Stimulated activated CD4-positive, alpha-beta T cell treated with anti-CD3 and anti-CD28 coated beads, Interleukin-15, amount 100 ng/mL, for 1 hour (primary cell): ENCODE measurements around the gene SDHAF1.
"Not testable (repeated sequence)": the region's sequence is repeated elsewhere in the genome, so short reads cannot be mapped to it uniquely, and the experiment has no call there.

ENCODE experiments used
- DNase-seq, 2 donors: peaks; one replicate each; pipeline ENCODE4 v3.0.0-alpha.2; 2020; ENCODE audit warnings: low read depth in 1 of 2, low spot score in 1 of 2

SDHAF1 gene, protein sequence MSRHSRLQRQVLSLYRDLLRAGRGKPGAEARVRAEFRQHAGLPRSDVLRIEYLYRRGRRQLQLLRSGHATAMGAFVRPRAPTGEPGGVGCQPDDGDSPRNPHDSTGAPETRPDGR

DNA sequence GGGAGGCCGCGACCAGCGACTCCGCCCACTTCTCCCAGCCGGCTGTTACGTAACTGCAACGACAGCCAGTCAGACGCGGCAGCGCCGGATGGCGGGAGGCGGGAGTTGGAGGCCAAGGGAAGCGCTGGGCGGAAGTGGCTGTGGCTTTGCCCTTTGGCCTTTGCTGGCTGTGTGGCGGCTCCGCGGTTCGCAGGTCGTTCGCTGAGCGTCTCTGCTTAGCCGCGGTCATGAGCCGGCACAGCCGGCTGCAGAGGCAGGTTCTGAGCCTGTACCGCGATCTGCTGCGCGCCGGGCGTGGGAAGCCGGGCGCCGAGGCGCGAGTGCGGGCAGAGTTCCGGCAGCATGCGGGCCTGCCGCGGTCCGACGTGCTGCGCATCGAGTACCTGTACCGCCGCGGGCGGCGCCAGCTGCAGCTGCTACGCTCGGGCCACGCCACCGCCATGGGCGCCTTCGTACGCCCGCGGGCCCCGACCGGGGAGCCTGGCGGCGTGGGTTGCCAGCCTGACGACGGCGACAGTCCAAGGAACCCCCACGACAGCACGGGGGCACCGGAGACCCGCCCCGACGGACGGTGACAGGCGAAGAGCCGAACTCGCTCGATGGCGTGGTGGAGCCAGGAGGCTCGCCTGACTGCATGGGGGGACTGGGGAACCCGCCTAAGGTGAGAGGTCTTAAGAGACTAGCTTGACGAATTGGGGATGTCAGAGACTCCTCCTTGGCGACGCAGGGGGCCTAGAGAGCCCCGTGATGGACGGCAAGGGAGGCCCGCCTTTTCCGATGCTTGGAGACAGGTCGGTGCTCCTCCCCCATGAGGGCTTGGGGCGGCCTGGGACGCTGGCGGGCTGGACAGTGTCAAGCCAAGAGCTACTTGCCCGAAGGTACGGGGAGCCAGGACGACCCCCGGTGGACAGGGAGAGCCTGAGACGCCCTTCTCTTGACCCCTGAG, at the start of gene SDHAF1:
Gene SDHAF1 (plus strand): TSS at position 141 of the 946 bp plus-strand sequence. CDS start 87 bp downstream, at position 228.
- peak; percentile 79 to 89 for DNase-seq

DNA sequence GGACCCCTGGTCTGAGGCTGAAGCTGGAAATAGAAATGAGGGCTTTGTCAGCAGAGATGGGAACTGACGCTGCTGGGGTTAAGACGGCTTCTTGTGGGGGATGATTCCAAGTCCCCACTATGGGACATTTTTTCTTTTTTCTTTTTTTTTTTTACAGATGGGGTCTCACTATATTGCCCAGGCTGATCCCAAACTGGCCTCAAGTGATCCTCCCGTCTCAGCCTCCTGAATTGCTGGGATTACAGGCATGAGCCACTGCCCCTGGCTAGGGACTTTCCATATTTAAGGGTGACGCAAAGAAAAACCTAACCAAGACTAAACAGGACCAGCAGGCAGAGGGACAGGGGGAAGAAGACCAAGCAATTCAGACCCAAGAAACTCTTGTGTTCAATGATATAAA, 48.8 kb upstream of the SDHAF1 start:
- no peak for DNase-seq

DNA sequence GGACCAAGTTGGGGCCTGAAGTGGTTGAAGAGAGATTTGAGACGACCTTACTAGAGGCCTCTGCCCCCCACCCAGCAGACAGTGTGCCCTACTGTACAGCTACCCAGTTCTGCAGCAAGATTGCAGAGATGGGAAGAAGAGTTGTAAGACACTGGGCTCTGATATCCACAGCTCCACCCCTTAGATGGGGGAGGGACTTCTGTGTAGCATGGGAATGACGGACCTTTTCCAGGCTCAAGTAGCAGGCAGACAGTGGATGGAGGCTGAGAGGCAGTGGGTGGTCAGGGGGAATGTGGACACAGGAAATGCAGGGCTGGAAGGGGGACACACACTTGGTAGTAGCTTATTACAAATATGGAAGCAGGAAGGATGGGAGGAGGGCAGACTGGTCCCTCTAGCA, 45.9 kb upstream of the SDHAF1 start:
- no peak for DNase-seq

DNA sequence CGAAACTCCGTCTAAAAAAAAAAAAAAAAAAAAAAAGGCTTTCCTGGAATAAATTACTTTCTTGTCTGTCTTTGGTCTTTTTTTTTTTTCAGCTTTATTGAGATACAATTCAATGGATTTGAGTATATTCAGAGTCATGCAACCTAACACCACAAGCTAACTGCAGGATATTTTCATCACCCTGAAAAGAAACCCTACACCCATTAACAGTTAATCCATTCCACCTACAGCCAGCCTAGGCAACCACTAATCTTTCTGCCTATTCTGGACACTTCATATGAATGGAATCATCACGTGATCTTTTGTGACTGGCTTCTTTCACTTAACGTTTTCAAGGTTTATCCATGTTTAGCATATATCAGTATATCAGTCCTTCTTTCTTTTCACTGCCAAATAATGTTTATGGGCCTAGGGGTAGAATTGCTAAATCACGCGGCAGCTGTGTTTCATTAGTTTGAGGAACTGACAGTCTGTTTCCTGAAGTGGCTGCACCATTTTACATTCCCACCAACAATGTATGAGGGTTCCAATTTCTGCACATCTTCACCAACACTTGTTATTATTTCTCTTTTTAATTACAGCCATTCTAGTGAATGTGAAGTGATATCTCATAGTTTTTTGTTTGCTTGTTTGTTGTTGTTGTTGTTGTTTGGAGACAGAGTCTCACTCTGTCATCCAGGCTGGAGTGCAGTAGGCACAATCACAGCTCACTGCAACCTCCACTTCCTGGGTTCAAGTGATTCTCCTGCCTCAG, 38.9 kb upstream of the SDHAF1 start:
- no peak for DNase-seq

DNA sequence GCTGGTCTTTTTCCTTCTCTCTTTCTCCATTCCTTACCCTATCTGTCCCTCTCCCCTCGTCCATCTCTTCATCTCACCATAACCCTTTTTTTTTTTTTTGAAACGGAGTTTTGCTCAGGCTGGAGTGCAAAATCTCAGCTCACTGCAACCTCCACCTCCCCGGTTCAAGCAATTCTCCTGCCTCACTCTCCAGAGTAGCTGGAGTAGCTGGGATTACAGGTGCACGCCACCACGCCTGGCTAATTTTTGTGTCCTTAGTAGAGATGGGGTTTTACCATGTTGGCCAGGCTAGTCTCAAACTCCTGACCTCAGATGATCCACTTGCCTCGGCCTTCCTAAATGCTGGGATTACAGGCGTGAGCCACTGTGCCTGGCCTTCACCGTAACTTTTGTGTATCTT, 37.6 kb upstream of the SDHAF1 start:
- not testable (repeated sequence) for DNase-seq

DNA sequence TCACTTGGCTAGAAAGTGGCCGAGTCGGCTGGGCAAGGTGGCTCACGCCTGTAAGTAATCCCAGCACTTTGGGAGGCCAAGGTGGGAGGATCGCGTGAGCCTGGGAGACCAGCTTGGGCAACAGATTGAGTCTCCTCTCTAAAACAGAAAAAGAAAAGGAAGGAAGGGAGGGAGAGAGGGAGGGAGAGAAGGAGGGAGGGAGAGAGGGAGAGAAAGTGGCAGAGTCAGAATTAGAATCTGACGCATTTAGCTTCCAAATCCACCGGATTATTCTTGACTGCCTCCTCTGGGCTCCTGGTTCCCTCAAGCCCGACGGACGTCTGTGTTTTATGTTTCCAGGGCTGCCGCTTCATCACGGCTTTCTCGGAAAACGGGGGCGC, 36.3 kb upstream of the SDHAF1 start:
- DNase-seq, result no peak

DNA sequence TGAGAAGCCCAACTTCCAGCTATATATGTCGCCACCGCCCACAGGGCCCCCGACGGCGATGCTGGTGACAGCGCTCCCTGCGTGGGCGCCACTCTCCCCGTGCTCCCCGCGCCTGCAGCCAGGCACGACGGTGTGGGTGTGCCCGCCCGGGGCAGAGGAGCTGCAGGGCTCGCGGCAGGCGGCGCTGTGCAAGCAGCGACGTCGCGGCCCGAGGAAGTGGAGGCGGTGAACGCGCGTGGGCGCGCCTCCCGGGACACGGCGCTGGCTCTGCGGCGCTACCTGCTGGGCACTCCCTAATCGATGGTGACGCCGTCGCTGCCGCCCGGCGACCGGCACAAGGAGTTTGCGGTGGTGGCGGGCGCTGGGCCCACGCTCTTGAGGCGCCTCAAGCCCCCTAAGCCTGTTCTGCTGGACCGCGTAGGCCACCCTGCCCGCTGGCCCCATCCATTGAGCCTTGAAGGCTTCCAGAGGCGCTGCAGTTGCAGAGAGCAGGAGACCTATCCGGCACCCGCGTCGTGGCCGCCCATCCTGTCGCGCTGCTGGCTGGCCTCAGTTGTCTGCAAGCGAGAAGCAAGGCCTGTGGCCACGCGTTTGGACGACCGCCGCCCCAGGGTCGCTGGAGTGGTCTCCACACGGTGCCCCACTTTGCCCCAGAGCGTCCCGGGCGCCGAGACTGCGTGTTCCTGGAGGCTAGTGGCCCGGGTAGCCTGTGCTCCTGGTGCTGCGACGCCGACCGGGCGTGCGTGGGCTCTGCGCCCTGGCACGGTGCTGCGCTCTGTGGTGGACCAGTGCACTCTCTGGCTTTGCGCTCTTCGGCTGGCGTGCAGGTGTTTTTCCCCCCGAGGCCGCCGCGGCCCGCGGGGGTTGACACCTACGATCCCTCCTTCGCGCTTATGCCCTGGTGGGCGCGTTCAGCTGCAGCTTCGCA, 35.7 kb upstream of the SDHAF1 start:
- DNase-seq, result peak; percentile 71 to 77

DNA sequence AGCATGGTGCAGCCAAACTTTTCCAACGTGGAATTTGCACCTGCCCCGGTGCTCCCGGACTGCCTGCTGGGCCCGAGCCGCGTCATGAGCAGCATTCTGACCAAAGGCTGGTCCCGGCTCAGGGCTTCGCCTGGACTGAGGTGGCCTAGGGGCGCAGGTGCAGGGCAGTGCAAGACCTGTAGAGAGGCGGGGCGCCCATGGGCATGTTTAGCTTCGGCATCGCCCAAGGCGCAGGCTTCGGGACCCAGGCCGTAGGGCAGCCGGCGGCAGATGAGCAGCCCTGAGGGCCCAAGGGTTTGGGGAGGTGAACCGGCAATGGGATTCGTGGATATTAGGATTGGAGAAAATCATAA, 35.0 kb upstream of the SDHAF1 start:
- DNase-seq, result no peak

DNA sequence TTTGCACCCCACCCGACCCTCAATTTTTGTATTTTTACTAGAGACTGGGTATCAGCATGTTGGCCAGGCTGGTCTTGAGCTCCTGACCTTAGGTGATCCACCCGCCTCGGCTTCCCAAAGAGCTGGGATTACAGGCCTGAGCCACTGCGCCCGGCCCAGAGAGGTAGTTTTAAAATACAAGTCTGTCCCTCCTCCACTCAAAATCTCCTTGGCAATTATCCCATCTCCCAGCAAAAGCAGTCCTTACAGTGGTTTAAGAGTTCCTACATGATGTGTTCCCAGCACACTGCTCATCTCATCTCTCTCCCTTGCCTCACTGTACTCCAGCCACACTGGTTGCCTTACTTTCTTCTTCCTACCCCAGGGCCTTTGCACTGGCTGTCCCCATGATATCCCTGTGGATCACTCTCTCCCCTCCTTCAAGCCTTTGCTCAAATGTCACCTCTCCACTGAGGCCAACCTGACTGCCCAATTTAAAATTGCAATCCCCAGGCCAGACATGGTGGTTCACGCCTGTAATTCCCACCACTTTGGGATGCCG, 34.5 kb upstream of the SDHAF1 start:
- DNase-seq, result no peak

DNA sequence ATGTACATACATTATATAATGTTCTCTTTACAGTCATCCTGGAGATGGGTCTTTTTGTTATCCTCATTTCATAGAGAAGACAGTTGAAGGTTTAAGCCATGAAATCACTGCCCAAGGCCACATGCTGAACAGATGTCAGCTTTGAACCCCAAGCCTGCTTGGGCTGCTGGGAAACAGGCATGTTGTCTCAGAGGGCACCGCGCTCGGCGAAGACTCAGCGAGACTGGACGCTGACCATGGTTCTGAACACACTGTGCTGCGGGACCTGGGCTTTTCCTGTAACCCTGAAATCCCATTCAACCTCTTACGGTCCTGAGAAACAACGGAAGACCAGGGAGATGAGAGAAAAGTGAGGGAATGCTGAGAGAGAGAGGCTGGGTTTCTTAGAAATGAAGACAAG, 31.5 kb upstream of the SDHAF1 start:
- DNase-seq, result no peak

DNA sequence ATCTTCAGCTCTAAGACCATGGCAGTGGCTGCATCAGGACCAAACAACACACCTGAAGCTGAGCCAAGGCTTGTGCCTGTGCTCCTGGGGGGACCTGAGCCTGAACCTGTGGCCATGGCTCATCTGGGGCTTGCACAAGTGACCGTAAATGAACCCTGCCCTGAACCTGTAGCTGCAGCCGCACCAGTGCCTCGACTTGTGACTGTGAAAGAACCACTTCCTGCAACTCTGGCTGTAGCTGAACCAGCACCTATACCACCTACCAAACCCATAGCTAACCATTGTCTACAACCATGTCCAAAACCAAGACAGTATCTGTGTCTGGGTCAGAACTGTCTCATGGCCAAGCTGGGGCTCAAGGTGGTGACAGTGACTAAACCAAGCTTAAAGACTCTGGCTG, 28.2 kb upstream of the SDHAF1 start:
- DNase-seq, result no peak

DNA sequence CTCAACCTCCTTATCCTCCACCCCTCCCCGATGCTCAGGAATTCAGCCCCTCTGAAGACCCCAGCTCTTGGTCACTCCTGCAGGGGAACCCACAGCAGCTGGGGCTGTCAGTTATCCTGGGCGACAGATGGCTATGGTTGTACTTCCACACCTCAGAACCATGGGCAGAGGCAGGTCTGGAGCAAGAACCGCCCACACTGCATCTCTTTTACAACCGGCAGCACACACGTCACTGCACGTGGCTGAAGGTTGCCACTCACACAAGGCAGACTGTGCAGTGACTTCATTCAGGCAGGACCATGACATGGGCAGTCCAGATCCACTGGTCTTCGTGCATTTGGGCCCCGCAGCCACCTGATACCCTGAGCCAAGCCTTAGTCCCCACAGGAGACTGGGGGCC, 21.5 kb upstream of the SDHAF1 start:
- no peak for DNase-seq

DNA sequence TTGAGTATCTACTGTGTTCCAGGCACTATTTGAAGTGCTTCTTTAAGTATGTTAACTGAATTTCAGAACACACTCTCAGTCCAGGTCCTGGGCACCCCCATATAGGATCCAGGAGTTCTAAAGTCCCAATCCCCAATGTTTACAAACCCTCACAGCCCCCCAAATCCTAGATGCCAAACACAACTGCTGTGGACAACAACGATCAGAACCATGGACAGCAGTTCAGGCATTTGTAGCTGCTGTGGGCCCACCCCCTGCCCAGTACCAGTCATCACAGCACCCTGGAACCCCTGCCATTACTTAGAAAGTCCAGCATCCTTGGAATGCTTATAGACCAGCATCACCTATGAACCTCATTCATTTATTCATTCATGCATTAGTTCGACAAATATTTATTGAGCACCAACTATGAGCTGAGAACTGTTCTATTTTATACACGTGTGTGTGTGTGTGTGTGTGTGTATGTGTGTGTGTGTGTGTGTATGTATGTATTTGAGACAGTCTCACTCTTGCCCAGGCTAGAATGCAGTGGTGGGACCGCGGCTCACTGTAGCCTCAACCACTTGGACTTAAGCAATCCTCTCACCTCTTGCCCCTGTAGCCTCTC, 19.3 kb upstream of the SDHAF1 start:
- DNase-seq, result no peak

DNA sequence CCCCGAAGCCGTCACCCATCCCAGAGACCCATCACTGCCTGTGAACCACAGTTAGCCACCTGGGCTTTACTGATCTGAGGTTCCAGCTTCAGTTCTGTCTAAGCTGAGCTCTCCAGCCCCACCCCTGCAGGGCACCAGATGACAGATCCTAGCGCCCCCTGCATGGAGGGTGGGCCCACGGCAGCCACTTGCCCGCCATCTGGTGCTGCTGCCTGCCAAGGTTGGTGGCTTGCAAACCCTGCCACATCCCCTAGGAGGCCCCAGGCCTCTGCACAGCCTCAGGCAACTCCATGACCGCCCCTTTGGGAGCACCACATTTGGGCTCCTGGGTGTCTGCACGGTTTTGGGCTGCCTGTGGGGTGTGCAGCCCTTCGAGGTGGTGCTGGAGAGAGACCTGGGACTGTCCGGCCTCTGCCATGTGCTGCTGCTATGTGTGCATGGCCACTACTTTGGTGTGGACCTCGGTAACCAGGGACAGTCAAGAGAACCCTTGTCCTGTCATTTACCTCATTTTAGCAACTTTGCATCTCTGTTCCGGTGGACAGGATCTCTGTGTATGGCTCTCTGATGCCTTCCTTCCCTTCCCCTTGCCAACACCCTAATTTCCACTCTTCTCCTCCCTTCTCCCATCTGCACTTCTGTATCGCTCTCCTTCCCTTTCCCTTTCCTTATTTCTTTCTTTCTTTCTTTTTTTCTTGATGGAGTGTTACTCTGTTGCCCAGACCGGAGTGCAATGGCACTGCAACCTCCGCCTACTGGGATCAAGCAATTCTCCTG, 17.4 kb upstream of the SDHAF1 start:
- DNase-seq, result no peak

DNA sequence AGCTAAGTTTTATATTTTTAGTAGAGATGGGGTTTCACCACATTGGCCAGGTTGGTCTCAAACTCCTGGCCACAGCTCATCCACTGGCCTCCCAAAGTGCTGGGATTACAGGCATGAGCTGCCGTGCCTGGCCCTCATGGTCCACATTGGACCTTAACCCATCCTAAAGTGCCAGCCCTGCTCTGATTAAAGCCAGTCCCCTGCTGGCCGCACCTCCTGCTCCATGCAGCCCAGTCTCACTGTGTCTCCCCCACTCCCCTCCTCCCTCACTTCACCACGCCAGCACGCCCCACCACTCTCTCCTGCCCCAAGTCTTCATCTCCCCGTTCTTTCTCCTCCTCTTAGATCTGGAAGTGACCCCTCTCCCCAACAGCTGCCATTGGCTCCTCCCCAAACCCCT, 16.7 kb upstream of the SDHAF1 start:
- DNase-seq, result no peak

DNA sequence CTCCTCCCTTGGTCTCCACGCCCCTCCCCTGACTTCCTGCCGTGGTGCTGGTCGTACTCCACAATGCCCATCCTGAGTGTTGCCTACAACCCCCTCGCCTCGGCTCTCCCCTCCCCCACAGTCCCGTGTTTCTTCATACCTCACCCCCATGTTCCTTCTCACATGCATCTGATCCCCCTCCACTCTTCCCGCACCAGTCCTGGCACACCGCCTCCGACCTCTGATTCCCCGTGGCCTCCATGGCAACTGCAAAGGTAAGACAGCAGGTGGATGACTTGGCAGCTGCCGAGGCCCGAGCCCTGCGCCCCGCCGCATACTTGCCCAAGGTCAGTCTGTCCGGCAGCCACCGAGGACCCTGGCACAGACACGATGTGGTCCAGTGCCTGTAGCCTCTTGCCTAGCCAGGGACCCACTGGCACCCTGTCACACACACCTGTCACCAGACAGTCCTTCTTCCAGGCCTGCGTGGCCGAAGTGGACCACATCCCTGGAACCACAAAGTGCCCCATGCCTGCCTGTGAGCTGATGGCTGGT, 16.1 kb upstream of the SDHAF1 start:
- no peak for DNase-seq

DNA sequence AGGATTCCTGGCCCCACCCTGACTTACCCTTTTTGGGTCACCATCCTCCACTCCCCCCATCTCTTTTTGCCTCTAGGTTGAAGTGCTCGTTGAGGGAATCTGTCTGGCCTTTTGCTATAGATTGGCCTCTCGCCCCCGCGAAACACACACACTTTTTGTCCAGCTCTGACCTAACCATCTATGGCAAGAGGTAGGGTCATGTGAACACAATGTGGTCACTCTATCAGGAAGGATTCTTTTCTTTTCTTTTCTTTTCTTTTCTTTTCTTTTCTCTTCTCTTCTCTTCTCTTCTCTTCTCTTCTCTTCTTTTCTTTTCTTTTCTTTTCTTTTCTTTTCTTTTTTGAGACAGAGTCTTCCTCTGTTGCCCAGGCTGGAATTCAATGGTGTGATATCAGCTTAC, 14.0 kb upstream of the SDHAF1 start:
- not testable (repeated sequence) for DNase-seq

DNA sequence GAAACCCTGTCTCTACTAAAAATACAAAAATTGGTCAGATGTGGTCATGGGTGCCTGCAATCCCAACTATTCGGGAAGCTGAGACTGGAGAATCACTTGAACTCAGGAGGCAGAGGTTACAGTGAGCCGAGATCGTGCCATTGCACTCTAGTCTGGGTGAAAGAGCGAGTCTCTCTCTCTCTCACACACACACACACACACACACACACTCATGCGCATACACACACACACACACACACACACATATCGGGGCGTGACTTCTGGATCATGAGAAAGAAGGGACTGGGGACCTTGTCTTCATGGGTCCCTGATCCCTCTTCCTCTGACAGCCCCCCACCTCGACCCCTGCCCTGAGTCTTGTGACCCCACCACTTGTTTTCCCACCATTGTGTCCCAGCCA, 11.8 kb upstream of the SDHAF1 start:
- no peak for DNase-seq

DNA sequence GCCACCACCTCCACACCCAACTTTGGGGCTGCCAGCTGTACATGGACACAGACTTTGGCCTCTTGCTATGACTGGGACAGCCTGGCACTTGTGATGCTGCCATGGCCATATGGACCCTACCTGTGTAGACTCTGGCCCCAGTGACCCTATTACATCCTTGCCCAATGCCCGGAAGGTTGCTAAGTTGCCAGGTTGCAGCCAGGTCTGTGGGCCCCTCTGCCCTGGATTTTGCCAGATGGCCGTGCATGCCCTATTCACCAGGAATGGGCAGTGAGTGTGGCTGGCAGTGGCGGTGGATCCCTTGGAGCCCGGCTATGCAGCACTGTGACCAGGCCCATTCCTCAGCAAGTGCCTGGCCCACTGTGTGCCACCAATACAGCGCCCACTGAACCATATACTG, 8.9 kb upstream of the SDHAF1 start:
- no peak for DNase-seq
